ENCODE measurements around the gene DTX4.
"Not testable (repeated sequence)": the region's sequence is repeated elsewhere in the genome, so short reads cannot be mapped to it uniquely, and the experiment has no call there.

DTX4 gene

GRCh38 chr11:59171508-59172322 is at the start of gene DTX4:
Gene DTX4 (plus strand): TSS chr11:59172132. CDS start chr11:59172596, 464 bp downstream.
- peak; percentile 85 to 96 for DNase-seq

- peak; percentile 56 to 86 for DNase-seq
Observed at GRCh38 chr11:59135648-59136461, 36.1 kb upstream of the DTX4 start.

- not testable (repeated sequence) for DNase-seq
Observed at GRCh38 chr11:59136551-59136950, 35.4 kb upstream of the DTX4 start.

GRCh38 chr11:59137190-59137589 is 34.7 kb upstream of the DTX4 start:
- DNase-seq: no peak

GRCh38 chr11:59138643-59139042 is 33.3 kb upstream of the DTX4 start:
- DNase-seq: no peak

GRCh38 chr11:59141191-59141590 is 30.7 kb upstream of the DTX4 start:
- DNase-seq: no peak

- peak in 1 of 2 experiments; percentile 43 for DNase-seq
Observed at GRCh38 chr11:59141673-59142460, 30.1 kb upstream of the DTX4 start.

GRCh38 chr11:59142530-59143507 is 29.1 kb upstream of the DTX4 start, which contains the start of gene FAM111A:
Gene FAM111A (plus strand): TSS chr11:59142856. CDS start chr11:59148873, 6,017 bp downstream.
- DNase-seq: peak; percentile 80 to 91

GRCh38 chr11:59144096-59144495 is 27.8 kb upstream of the DTX4 start:
- no peak for DNase-seq

- peak; percentile 69 to 86 for DNase-seq
Observed at GRCh38 chr11:59144579-59145345, 27.2 kb upstream of the DTX4 start.

GRCh38 chr11:59145534-59145933 is 26.4 kb upstream of the DTX4 start:
- DNase-seq: no peak

GRCh38 chr11:59151761-59152160 is 20.2 kb upstream of the DTX4 start:
- no peak for DNase-seq

- no peak for DNase-seq
Observed at GRCh38 chr11:59152312-59152951, 19.5 kb upstream of the DTX4 start.

- DNase-seq: no peak
Observed at GRCh38 chr11:59154610-59155009, 17.3 kb upstream of the DTX4 start.

GRCh38 chr11:59157433-59157832 is 14.5 kb upstream of the DTX4 start:
- DNase-seq: no peak

- peak; percentile 53 to 81 for DNase-seq
Observed at GRCh38 chr11:59158206-59159068, 13.5 kb upstream of the DTX4 start.

GRCh38 chr11:59164028-59164427 is 7.9 kb upstream of the DTX4 start:
- no peak for DNase-seq

- peak; percentile 57 to 83 for DNase-seq
Observed at GRCh38 chr11:59172345-59173079, 580 bp downstream of the DTX4 start.

Data from NCI-H526 (cell line).